WI38 (cell line): Measurements from ENCODE around the gene NUP50.

ENCODE experiments used
- H3K4me3 ChIP-seq: 2 replicates; pipeline ENCODE4 v1.5.1; 2011; ENCODE audit warnings: low read depth, mild to moderate bottlenecking, control low read depth, low read length
- CTCF ChIP-seq: IDR thresholded peaks from 2 replicates; pipeline ENCODE4 v1.5.1; 2012; ENCODE audit warnings: low read depth, mild to moderate bottlenecking, control low read depth, low read length

The NUP50 gene

GRCh38 chr22:45237065-45237990 lies 73.6 kb downstream of the NUP50 start:
- H3K4me3 ChIP-seq = no peak overlapping the region
- no peak for TF ChIP-seq CTCF
